HG03354 (cell line): Measurements from ENCODE around the gene C19orf47.
"Not testable (repeated sequence)": the region's sequence is repeated elsewhere in the genome, so short reads cannot be mapped to it uniquely, and the experiment has no call there.

Source experiments
- ATAC-seq: cut with Tn5 transposase; IDR thresholded peaks from one replicate; pipeline ENCODE4 v1.9.1; 2021; ENCODE audit warnings: mild to moderate bottlenecking; ENCODE audit not compliant: unreplicated experiment, poor library complexity, severe bottlenecking

C19orf47 gene

DNA sequence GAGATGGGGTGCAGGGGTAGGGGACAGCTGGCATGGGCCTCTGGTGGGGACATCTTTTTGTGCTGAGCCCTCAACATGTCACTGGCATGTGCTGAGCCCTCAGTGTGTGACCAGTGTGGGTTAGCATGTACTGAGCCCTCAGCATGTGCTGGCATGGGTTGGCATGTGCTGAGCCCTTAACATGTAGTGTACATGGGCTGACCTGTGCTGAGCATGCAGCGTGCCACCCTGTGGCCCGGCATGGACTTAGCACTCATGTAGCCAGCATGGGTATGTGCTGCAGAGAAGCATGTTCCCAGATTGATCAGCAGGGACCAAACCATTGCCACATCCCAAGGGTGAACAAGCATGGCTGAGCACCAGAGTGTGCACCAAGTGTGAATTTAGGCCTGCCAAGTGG, 30.3 kb upstream of the C19orf47 start:
- ATAC-seq = no peak

DNA sequence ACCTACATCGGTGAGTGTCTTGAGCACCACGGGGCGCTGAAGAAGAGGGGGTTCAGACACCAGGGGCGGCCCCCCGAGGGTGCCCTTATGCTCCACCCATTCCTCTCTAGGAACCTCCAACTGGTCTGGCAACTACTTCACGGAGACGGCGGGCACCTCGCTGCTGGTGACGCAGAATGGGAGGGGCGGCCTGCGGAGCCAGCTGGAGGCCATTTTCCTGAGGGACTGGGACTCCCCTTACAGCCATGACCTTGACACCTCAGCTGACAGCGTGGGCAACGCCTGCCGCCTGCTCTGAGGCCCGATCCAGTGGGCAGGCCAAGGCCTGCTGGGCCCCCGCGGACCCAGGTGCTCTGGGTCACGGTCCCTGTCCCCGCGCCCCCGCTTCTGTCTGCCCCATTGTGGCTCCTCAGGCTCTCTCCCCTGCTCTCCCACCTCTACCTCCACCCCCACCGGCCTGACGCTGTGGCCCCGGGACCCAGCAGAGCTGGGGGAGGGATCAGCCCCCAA, 29.7 kb upstream of the C19orf47 start:
- no peak for ATAC-seq

DNA sequence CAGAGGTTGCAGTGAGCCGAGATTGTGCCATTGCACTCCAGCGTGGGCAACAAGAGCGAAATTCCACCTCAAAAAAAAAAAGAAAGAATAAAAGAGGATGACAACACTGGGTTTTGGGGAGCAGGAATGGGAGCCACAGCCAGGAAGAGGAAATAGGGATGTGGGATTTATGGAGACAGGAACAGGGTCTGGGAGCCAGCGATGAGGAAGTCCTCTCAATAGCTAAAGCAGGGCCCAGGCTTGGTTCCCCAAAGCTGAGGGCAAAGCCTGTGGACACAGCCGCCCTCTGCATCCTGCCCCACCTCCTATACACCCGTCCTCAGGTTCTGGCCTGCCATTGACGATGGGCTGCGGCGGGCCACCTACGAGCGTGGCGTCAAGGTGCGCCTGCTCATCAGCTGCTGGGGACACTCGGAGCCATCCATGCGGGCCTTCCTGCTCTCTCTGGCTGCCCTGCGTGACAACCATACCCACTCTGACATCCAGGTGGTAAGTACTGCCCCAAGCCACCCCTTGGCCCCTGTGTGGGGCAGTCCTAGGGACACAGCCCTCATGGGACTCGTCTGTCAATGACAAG, 28.2 kb upstream of the C19orf47 start:
- no peak for ATAC-seq

- ATAC-seq = no peak
Measured at GRCh38 chr19:40374084-40374483, 25.9 kb upstream of the C19orf47 start.

GRCh38 chr19:40371802-40372122, 23.6 kb upstream of the C19orf47 start:
- ATAC-seq = no peak

DNA sequence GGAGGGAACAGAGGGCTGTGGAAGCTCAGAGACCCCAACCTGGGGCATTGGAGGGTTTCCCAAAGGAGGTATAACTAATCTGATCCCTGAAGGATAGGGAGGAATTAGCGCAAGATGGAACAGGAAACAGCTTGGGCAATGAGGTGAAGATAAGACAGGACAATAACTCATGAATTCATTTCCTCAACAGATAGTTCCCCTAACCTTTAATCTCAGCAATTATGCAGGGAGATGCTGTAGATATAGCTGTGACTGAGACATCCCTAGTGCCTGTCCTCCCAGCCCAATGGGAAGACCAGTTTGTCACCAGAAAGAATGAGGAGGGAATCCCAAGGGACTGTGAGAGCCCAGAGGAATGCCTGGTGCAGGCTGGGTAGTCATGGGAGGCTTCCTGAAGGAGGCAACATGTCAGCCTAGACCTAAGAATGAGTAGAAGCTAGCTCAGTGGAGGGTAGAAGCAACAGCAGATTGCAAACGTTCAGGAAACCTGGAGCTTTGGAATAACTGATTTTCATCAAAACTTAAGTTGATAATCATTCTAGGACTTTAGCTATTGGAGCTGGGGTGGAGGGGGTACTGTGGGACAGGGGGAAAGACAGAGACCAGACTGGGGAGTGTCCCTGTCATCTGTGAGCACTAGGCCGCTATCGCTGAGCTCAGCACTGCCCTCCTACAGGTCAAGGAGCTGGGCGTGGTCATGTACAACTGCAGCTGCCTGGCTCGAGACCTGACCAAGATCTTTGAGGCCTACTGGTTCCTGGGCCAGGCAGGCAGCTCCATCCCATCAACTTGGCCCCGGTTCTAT, 23.0 kb upstream of the C19orf47 start:
- ATAC-seq = no peak

DNA sequence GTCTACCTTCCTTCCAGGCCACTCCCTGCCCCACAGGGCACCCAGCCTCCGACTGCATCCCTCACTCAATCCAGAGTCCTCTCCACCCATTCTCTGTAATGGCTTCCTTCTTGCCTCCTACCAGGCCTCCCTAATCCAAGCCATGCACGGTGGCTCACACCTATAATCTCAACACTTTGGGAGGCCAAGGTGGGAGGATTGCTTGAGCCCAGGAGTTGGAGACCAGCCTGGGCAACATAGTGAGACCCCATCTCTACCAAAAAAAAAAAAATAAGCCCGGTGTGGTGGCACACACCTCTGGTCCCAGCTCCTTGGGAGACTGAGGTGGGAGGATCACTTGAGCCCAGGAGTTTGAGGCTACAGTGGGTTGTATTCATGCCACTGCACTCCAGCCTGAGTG, 22.1 kb upstream of the C19orf47 start:
- ATAC-seq = not testable (repeated sequence)

DNA sequence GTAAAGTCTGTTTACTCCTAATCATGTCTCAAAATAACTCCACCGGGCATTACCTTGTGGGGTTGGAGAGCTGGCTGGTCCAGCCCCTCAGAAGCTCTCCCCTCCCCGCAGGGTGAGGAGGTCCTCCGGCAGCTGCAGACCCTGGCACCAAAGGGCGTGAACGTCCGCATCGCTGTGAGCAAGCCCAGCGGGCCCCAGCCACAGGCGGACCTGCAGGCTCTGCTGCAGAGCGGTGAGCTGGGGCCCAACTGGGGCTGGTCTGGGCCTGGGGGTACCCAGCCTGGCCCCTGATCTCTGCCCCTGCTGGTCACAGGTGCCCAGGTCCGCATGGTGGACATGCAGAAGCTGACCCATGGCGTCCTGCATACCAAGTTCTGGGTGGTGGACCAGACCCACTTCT, 21.6 kb upstream of the C19orf47 start:
- ATAC-seq = no peak

DNA sequence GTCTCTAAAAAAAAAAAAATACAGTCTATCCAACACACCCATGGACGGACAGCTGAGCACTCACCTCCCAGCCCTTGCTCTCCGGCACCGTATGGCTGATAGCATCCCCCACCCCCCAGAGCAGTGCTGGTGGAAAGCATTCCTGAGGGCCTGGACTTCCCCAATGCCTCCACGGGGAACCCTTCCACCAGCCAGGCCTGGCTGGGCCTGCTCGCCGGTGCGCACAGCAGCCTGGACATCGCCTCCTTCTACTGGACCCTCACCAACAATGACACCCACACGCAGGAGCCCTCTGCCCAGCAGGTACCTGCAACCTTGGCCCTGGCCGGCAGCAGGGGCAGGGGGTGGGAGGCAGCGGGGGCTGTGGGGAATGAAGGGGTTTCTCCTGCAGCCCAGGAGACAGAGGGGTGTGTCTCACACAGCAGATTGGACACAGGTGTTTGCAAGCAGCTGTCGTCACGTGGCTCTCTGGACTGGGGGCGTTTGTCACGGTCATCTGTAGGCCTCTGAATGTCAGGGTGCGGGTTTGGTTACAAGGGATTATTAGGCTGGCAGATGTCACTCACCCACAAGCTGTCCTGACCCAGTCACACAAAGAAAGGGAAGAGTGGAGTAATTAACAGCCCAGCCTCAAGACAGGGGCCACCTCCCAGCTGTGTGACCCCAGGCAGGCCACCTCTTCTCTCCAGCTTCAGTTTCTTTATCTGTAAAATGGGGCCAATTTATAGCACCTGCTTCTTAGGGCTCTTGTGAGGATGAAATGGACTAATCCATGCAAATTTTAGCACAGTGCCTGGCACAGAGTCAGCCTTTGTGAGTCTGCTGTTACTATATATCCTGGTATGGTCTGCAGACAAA, 19.6 kb upstream of the C19orf47 start:
- no peak for ATAC-seq

- ATAC-seq = no peak
Measured at GRCh38 chr19:40366697-40367561, 18.7 kb upstream of the C19orf47 start.

- no peak for ATAC-seq
Measured at GRCh38 chr19:40365613-40366401, 17.6 kb upstream of the C19orf47 start.

DNA sequence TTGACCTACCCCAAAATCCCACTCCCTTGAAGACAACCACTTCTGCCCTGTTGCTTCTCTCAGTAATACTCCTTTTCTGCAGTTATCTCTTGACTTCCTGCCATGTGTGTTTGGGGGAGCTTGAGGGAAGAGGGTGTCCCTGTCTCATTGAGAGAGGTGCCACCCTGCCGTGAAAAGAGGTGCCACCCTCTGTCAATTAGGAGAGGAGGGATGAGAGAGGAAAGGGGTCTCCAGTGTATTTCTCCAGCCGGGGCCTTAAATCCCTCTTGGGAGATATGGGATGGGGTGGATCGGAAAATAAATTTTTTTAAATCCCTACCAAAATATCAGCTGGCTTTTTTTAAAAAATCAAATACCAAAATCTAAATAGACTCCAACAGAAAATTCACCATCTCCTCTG, 16.8 kb upstream of the C19orf47 start:
- ATAC-seq = no peak

DNA sequence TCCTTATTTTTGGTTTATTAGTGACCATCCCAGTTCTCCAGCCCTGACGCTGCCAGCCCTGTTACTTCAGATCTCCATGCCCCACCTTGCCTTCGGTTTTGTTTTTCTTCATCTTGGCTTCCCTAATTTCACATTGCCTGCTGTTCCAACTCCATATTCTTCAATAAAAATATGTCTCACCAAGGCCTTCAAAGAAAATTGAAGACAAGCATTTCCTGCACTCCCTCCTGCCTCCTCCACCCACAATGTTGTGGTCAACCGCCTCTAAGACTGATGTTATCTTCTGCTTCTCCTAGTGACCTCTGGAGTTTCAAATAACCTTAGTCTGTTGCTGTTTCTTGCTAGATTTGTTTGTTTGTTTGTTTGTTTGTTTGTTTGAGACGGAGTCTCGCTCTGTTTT, 14.9 kb upstream of the C19orf47 start:
- no peak for ATAC-seq

DNA sequence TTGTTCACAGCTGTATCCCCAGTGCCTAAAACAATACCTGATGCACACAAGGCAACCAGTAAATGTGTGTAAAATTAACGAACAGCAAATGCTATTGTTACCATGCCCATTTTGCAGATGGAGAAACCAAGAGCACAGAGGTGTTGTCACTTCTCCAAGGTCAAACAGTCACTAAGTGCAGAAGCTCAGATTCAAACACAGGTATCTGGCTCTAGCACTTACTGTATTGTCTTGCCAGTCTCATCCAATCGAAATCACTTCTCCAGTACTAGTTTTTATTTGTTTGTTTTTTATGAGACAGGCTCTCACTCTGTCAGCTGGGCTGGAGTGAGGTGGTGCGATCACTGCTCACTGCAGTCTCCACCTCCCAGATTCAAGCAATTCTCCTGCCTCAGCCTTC, 14.0 kb upstream of the C19orf47 start:
- ATAC-seq = no peak

DNA sequence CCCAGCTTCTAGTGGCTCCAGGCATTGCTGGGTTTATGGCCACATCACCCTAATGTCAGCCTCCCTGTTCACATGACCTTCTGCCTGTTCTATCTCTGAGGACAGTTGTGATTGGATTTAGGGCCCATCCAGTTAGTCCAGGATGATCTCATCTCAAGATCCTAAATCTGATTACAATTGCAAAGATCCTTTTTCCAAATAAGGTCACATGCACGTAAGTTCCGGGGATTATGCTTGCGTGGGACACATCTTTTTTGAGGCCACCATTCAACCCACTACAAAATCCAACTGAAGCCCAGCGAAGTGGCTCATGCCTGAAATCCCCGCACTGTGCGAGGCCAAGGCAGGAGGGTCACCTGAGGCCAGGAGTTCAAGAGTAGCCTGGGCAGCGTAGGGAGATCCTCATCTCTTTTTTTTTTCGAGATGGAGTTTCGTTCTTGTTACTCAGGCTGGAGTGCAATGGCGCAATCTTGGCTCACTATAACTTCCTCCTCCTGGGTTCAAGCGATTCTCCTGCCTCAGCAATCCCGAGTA, 12.6 kb upstream of the C19orf47 start:
- no peak for ATAC-seq

DNA sequence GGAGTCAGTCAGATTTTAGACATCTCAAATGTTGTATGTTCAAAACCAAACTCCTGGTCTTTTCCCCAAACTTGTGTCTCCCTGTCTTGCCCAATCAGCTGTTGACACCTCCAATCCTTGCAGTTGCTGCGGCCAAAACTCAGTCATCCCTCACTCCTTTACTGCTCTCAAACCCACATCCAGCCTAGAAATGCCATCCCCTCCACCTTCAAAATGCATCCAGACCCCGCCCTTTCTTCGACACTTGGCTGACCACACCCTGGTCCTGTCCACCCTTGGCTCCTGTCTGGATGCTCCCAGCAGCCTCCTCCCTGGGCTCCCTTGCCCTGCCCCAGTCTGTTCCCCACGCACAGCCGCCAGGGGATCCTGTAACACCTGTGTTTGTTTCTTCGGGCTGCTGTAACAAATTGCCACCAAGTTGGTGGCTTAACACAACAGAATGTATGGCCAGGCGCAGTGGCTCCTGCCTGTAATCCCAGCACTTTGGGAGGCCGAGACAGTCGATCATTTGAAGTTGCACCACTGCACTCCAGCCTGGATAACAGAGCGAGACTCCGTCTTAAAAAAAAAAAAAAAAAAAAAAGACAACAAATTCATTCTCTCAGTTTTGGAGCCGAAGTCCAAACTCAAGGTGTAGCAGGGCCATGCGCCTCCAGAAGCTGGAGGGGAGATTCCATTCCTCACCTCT, 12.0 kb upstream of the C19orf47 start:
- no peak for ATAC-seq

GRCh38 chr19:40358773-40359172, 10.6 kb upstream of the C19orf47 start:
- peak; percentile 52 for ATAC-seq

GRCh38 chr19:40357640-40358039, 9.4 kb upstream of the C19orf47 start:
- no peak for ATAC-seq
